Tibial nerve (tissue), 4 donors: ENCODE results near the gene SCUBE2. TPM values are rescaled to one million over a fixed set of nuclear protein-coding genes. Genes with fewer than 3 reads are reported as not detected.

Experiments used
- DNase-seq, 2 donors: peaks; one replicate each; pipeline ENCODE4 v3.0.0-alpha.2; 2019; ENCODE audit warnings: low spot score in 2 of 2
- H3K27ac ChIP-seq, 4 donors: fragments of 200-600 bp; sonication (generic) in 3 of 4; one replicate each; pipeline ENCODE4 v1.5.1; 2017 to 2019; ENCODE audit warnings: mild to moderate bottlenecking in 1 of 4
- H3K27me3 ChIP-seq, 2 donors: fragments of 200-600 bp; sonication (generic) in 1 of 2; one replicate each; pipeline versions ENCODE4 v1.5.1 to v1.6.0; 2017 to 2019
- H3K36me3 ChIP-seq, 3 donors: fragments of 200-600 bp; sonication (generic); one replicate each; pipeline ENCODE4 v1.5.1; 2018 to 2019
- H3K4me1 ChIP-seq, 4 donors: fragments of 200-600 bp; sonication (generic) in 3 of 4; one replicate each; pipeline ENCODE4 v1.5.1; 2017 to 2019
- H3K4me3 ChIP-seq, 4 donors: fragments of 200-600 bp; sonication (generic) in 3 of 4; one replicate each; pipeline ENCODE4 v1.5.1; 2017 to 2019; ENCODE audit warnings: mild to moderate bottlenecking in 1 of 4, moderate library complexity in 1 of 4
- H3K9me3 ChIP-seq, 4 donors: fragments of 200-600 bp; sonication (generic) in 3 of 4; one replicate each; pipeline ENCODE4 v1.5.1; 2017 to 2019
- CTCF ChIP-seq, 5 experiments: fragments of 200-600 bp in 3 of 5; fragments of 450-650 bp in 2 of 5; sonication (generic) in 3 of 5; IDR thresholded peaks; one replicate each; pipeline ENCODE4 v1.5.1; 2016 to 2019; ENCODE audit warnings: antibody characterized with exemption in 5 of 5, mild to moderate bottlenecking in 3 of 5, moderate library complexity in 2 of 5
- EP300 ChIP-seq, 2 donors: sonication (generic); formaldehyde crosslinking; IDR thresholded peaks; one replicate each; pipeline ENCODE4 v1.6.1; 2017; ENCODE audit warnings: antibody characterized with exemption in 2 of 2, mild to moderate bottlenecking in 1 of 2
- POLR2A ChIP-seq, 2 donors: fragments of 450-650 bp; IDR thresholded peaks; one replicate each; pipeline ENCODE4 v1.6.1; 2017; ENCODE audit warnings: antibody characterized with exemption in 2 of 2, mild to moderate bottlenecking in 2 of 2, moderate library complexity in 2 of 2
- WGBS, 2 donors: methylation state at CpG; one replicate each; pipeline ENCODE4 v1.1.5; 2018; 5-methylcytosine and 5-hydroxymethylcytosine counted together
- total RNA-seq, 4 donors: library from RNA; depleted of rRNA; stranded (reverse); fragments of >200 nt; gene quantifications; one replicate each; pipeline ENCODE4 v1.1.0, GENCODE V29; 2016

SCUBE2 gene
- total RNA-seq, 4 donors from 2014 or later: 3.1 to 12.6 (median 4.7) TPM

GRCh38 chr11:9057007-9057406 is 34.4 kb downstream of the SCUBE2 start:
- WGBS, 2 donors: 11 to 12% methylated on average over 2 of the region's 2 CpGs
- Histone ChIP-seq H3K27ac (peak overlapping the region in 1 of 4 donors; percentile 39), H3K36me3 (no peaks in the 10 kb centered on the region), H3K27me3 (no peaks in the 10 kb centered on the region), H3K4me3 (no peak overlapping the region), H3K9me3 (no peaks in the 10 kb centered on the region), H3K4me1 (peaks cover 0 to 23% (median 4%) of the 10 kb centered on the region in 4 donors)
- DNase-seq: no peak
- TF ChIP-seq CTCF (IDR thresholded peaks at IDR 0.05) (no peak), EP300 (IDR thresholded peaks at IDR 0.05) (peak in 1 of 2 donors; percentile 7)

GRCh38 chr11:9056467-9056866 is 34.9 kb downstream of the SCUBE2 start:
- no peak for DNase-seq
- Histone ChIP-seq H3K9me3 (no peaks in the 10 kb centered on the region), H3K27ac (peak overlapping the region in 1 of 4 donors; percentile 39), H3K27me3 (no peaks in the 10 kb centered on the region), H3K36me3 (no peaks in the 10 kb centered on the region), H3K4me3 (no peak overlapping the region), H3K4me1 (peaks cover 0 to 23% (median 4%) of the 10 kb centered on the region in 4 donors)
- WGBS, 2 donors: 46 to 54% methylated on average over 6 of the region's 6 CpGs
- TF ChIP-seq EP300 (IDR thresholded peaks at IDR 0.05) (no peak), CTCF (IDR thresholded peaks at IDR 0.05) (no peak), POLR2A (IDR thresholded peaks at IDR 0.05) (no peak)

- Histone ChIP-seq H3K27ac (no peak overlapping the region), H3K36me3 (no peaks in the 10 kb centered on the region), H3K27me3 (no peaks in the 10 kb centered on the region), H3K9me3 (no peaks in the 10 kb centered on the region), H3K4me3 (no peak overlapping the region), H3K4me1 (peaks cover 0 to 26% (median 4%) of the 10 kb centered on the region in 4 donors)
- no peak for DNase-seq
- 75 to 77% methylated on average over 7 of the region's 7 CpGs for WGBS, 2 donors
- no peak for TF ChIP-seq EP300 (IDR thresholded peaks at IDR 0.05)
- TF ChIP-seq POLR2A (IDR thresholded peaks at IDR 0.05): no peak
- no peak for TF ChIP-seq CTCF (IDR thresholded peaks at IDR 0.05)
Observed at GRCh38 chr11:9053316-9054035, 37.9 kb downstream of the SCUBE2 start.

GRCh38 chr11:9052316-9052715 is 39.1 kb downstream of the SCUBE2 start:
- Histone ChIP-seq H3K27ac (no peak overlapping the region), H3K36me3 (no peaks in the 10 kb centered on the region), H3K9me3 (no peaks in the 10 kb centered on the region), H3K4me3 (no peak overlapping the region), H3K27me3 (no peaks in the 10 kb centered on the region), H3K4me1 (peaks cover 0 to 35% (median 5%) of the 10 kb centered on the region in 4 donors)
- TF ChIP-seq CTCF (IDR thresholded peaks at IDR 0.05) (no peak), POLR2A (IDR thresholded peaks at IDR 0.05) (no peak), EP300 (IDR thresholded peaks at IDR 0.05) (no peak)
- 94 to 97% methylated on average over 3 of the region's 3 CpGs for WGBS, 2 donors
- DNase-seq: no peak

GRCh38 chr11:9049959-9050358 is 41.4 kb downstream of the SCUBE2 start:
- no peaks in the 10 kb centered on the region for H3K27me3 ChIP-seq
- no peaks in the 10 kb centered on the region for H3K9me3 ChIP-seq
- H3K4me1 ChIP-seq: peaks cover 0 to 21% (median 2%) of the 10 kb centered on the region in 4 donors
- no peak for DNase-seq
- no peak for TF ChIP-seq CTCF (IDR thresholded peaks at IDR 0.05)
- TF ChIP-seq EP300 (IDR thresholded peaks at IDR 0.05): no peak
- TF ChIP-seq POLR2A (IDR thresholded peaks at IDR 0.05): no peak
- WGBS, 2 donors: 89 to 92% methylated on average over 2 of the region's 2 CpGs
- no peak overlapping the region for H3K4me3 ChIP-seq
- H3K36me3 ChIP-seq: no peaks in the 10 kb centered on the region
- no peak overlapping the region for H3K27ac ChIP-seq
